NAMALWA (cell line): ENCODE results near the gene FAF1.

Experiments
- DNase-seq: peaks from one replicate; pipeline ENCODE4 v3.0.0-alpha.2; 2015; ENCODE audit warnings: low spot score

Gene FAF1

DNA sequence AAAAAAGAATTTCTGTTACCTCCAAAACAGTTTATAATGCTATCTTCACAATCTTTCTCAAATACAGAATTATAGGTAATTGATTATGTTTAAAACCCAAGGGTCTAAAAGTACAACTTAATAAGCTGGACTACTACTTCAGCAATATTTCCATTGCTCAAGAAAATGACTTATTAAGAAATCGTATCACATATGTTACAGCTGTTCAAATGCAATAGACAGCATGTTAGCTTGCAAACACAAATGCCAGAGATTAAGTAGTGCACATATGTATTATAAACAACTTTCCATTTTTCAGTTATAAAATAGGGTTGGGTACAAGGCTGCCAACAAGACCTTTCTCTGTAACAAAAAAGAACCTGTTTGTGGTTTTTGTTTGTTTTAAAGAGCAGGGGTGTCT is 325.8 kb downstream of the FAF1 start:
- no peak for DNase-seq

DNA sequence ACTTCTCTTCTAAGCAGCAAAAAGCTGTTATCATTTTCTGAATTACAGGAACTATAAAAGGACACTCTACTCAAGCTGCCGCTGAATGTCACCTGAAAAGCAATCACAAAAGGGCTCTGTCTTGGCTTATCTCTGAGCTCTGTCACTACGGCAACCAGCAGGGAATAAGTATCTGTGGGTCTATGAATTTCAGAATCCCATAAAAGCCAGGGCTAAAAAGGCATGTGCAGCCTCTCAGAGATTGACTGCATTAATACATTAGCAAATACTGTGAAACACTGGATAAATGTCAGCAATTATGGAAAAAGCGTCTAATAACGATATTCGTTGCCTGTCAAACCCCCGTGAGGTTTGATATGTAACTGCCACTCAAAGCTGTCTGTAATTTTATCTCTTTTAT is 326.6 kb downstream of the FAF1 start:
- no peak for DNase-seq

DNA sequence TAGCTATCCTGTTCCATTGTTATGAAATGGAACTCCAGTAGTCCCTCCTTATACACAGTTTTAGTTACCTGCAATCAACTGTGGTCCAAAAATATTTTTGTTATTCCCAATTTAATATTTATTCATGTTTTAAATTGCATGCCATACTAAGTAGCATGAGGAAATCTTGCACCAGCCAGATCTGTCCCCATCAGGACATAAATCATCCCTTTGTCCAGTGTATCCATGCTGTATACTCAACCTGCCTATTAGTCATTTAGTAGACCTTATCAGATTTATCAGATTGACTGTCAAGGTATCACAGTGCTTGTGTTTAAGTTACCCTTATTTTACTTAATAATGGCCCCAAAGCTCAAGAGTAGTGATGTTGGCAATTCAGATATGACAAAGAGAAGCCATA is 328.9 kb downstream of the FAF1 start:
- DNase-seq, result no peak

DNA sequence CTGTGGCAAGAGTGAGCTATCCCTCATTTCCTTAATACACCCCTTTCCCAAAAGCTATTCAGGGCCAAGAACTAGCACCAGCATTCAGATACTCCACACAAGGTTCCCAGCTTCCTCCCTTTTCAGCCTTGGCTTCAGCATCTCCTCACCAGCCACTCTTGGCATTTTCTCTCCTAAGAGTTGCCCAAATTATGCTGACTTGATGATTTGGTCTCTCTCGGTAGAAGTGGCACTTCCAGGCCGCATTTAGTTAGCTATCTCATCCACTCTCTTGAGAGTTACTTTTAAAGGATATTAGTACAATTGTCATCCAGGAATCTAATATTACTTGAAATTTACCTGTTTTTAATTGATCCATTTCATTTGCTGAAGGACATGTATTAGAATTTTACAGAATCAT is 337.8 kb downstream of the FAF1 start:
- DNase-seq, result no peak

DNA sequence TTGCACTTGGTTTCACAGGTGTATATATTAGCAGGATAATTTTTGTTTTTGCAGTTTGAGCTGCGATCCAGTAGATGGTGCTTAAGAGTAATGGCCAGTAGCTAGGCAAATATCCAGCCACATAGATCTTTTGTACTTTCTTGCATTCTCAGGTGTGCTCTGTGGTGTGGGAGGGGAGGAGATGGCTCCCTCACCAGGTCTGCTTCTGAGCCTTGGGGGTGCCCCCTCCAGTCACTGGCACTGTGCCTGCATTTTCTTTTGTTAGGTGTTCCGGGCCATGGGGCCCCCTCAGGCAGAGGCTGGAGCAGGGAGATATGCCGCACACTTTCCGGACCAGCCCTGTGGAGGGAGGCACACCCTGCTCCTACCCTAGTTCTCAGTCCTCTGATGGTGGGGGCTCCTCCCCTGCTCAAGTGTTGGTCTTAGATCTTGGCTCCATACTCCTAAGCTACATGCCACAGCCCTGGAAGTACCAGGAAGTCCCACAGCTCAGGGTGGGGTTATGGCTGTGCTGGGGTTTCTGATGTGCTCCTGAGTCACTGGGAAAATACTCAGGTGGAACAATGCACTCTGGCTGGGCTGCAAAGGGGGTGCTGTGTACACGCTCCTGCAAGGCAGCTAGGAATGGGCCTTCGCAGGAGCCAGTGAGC is 339.3 kb downstream of the FAF1 start:
- peak; percentile 21 for DNase-seq

DNA sequence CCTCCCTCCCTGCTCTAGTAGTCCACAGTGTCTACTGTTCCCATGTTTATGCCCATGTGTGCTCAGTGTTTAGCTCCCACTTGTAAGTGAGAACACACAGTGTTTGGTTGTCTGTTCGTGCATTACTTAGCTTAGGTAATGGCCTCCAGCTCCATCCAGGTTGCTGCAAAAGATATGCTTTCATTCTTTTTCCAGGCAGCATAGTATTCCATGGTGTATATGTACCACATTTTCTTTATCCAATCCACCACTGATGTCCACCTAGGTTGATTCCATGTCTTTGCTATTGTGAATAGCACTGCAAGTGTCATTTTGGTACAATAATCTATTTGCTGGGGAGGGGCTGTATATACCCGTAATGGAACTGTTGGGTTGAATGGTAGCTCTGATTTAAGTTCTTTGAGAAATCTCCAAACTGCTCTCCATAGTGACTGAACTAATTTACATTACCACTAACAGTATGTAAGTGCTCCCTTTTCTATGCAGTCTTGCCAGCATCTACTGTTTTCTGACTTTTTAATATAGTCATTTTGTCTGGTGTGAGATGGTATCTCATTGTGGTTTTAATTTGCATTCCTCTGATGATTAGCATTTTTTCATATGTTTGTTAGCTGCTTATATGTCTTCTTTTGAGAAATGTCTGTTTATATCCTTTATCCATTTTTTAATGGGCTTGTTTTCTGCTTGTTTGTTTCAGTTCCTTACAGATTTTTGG is 344.9 kb downstream of the FAF1 start:
- DNase-seq, result no peak

DNA sequence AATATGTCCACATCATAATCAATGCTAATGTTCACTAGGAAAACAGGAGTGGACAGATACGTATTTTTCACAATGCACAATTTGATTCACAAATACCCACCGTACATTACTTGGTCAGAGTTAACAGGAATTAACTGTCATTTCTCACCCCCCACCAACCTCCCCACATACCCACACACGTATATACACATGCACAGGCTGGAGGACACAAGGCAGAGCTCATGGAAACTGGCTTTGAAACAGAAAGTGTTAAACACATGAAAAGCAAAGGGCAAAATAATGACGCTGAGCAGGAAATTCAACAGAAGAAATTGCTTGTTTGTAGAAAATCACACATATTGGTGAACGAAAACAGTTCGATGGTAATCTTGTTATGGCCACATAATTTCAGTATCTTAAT is 348.4 kb downstream of the FAF1 start:
- DNase-seq, result no peak

DNA sequence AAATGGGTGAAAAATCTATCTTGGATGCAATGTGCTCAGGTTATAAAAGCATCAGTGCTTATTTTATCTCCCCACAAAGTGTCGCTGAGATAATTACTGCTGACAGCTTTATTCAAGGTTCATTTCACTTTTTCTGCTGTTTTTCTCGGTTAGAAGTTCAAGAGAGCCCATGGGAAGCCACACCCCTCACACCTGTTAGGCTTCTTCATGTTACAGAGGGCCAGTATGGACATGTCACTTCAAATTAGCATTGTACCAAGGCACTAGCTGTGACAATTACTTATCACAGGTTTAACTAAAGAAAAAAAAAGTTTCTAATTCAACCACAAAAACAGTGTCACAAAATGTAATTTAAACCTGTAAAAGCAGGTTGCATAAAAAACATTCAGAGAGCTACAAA is 349.5 kb downstream of the FAF1 start:
- peak; percentile 37 for DNase-seq

DNA sequence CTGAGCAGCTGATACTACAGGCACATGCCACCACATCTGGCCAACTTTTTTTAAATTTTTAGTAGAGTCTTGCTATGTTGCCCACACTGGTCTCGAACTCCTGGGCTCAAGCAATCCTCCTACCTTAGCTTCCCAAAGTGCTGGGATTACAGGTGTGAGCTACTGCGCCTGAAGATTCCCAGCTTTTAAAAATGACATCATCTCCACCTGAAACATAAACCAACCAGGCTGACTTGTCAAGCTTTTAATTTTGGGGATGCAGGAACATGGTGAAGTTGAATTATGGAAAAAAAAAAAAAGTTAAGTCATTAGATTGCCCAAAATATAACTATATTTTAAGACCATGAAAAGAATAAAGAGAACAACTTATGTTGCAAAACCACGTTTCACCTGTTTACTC is 350.6 kb downstream of the FAF1 start:
- no peak for DNase-seq

DNA sequence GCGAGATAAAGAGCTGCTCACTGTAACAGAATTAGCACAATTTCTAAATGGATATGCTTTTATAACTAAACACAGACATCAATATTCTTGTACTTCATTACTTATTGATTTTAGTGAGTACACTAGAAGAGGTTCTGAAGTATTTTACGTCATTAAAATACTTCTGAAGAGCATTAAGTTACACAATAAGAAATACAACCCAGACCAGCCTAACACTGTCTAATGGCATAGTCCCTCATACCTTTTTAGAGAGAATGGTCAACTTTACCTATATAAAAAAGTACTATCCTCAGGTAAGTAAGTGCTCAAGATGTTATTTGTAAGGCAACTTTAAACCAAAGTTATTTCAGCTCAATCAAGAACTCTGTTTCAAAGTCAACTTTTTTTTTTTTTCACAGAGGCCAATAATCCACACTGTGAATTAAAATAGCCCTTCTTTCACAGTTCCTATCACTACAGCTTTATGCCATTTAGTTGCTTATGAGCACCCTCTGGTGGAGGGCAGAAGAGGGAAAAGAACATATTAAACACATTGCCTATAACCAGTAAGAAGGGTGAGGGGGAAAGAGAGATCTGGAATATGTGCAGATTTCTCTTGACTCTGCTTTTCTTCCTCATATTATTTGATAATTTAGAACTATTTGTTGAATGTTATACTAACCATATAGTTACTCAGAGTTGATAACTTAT is 354.7 kb downstream of the FAF1 start:
- peak; percentile 68 for DNase-seq

DNA sequence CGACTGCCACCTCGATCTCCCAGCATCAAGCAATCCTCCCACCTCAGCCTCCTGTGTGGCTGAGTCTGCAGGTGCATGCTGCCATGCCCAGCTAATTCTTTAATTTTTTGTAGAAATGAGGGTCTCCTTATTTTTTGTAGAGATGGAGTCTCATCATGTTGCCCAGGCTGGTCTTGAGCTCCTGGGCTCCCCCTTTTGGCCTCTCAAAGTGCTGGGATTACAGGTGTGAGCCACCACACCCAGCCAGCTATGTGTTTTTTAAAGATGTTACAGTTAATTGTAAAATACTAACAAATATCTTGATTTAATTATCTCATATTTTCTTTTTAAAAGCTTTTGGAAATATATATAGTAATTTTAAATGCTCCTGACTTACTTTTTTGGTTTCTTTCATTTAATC is 355.5 kb downstream of the FAF1 start:
- no peak for DNase-seq

DNA sequence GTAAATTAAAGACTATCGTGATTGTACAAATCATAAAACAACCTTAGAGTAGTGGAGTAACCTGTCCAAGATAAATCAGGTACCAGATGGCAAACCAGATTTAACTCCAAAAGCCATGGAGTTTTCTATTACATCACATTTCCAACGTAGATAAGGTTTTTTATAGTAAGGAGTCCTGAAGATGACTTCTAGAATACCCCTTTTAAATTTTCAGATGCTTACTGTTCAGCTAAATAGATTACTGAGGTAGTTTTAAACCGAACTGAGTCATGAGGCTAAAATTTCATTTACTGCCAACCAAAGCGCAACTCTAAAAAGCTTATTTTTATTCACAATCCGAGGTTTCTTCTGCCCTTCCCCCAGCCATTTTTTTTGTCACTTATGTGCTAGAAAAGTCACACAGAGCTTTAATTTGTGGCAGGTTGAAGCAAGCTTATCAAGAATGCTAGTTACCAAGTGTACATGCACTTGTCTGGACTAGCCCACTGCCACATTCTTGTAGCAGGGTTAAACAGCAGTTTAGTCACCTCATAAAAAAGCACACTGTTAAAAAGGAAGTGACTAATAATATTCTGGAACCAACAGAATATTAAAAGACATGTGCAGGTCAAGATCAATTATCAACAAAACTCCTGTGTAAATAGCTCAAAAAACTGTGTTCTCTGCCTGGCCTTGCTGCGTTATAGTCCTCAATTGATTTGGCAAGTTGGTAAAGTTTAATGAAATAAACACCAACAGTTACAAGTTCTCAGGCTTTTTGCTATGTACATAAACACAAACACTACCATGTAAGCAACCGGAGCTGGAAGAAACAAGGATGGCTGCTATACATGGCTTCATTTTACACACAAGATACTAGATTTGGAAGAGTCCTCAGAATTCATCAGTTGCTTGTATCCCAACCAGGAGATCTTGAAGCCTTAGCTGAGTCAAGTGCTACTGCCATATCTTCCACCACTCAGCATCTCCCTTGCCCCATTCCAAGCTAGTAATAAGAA is 356.5 kb downstream of the FAF1 start:
- DNase-seq, result no peak

DNA sequence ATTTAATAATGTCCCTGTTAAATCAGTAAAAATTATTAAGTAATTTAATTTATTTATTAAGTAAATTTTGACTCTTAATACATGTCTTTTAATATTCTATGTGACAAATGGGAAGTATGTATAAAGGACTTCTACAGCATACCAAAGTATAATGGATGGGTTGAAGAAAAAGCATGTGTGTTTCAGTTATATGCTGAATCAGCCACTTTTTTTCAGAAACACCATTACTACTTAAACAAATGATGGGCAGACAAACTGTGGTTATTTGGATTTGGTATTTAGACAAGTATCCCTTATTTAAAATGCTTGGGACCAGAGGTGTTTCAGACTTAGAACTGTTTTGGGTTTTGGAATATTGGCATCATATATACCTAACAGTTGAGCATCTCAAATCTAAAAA is 360.5 kb downstream of the FAF1 start:
- DNase-seq, result no peak

DNA sequence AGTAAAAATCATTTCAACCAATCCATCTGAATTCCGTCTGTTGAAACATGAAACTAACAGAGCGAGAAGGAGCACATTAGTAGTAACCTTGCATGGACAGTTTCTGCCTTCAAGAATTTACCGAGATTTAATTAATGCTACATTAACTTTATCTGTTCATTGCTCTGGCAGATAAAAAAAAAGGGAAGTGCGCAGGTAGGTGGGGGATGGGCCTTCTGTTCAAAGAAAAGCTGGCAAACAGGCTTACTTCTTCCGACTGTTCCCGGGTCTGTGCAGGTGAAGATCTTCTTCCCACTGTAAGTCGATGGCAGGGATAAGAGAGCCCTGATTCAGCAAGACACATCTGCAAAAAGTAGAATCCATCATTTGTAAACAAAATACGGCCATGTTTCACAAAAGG is 364.2 kb downstream of the FAF1 start:
- DNase-seq, result no peak

DNA sequence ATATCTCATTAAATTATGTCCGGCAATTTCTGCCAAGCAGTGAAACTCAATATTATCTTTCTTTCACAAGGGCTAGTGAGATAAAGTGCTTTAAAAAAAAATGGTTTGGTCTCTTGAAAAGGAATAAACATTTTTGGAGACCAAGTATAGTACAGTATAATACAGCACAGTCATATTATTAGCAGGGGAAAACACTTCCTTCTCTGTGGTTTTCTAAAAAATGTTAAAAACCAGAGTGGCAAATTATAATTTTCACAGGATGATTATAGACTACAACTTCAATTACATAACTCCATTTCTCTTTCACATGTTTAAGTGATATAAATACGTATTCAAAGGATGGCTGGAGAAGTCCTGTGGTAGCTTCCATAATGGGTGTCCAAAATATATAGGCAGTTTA is 366.6 kb downstream of the FAF1 start:
- DNase-seq, result no peak

DNA sequence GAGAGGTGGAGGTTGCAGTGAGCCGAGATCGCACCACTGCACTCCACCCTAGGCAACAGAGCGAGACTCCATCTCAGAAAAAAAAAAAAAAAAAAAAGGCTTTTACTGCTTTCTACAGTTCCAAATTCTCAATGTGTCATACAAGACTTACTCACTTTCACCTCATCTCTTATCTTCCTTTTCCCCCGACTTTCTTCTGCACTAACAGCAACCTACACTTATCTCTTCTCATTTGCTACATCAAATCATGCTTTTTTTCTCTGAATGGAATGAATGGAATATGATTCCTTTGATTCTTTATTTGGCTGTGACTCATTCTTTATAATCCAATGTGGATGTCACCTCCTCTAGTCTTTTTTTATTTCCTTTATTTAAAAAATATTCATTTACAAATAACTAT is 368.5 kb downstream of the FAF1 start:
- DNase-seq, result no peak

DNA sequence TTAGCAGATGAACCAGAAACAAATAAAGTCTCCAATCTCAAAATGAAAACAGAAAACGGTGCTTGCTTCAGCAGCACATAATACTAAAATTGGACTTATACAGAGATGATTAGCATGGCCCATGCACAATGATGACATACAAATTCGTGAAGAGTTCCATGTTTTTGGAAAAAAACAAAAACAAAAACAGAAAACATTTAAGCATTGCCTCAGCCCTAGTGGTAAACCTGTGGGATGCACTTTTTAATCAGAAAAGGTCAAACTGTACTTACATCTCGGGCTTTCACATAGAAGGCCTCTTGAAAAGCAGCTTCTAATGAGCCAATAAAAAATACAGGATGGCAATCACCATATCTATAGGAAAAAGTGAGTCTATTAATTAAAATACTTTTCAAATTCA is 377.7 kb downstream of the FAF1 start:
- DNase-seq, result no peak

DNA sequence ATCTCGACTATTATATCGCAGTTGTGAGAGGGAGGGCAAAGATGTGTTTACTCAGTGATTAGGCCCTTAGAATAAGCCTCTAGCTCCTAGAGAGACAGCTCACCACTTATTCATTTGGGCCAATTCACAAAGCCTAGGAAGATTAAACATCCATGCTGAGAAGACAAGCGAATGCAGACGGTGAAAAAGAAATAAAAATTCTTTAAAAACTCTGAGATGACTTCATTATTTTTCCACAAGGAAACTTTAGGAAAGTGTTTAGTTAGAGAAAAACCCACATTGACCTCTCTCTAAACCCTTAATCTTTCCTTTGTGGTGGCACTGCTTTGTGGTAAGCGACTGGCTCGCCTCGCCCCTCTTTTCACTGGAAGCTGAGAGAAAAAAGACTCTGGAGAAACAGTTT is 390.0 kb downstream of the FAF1 start:
- no peak for DNase-seq

DNA sequence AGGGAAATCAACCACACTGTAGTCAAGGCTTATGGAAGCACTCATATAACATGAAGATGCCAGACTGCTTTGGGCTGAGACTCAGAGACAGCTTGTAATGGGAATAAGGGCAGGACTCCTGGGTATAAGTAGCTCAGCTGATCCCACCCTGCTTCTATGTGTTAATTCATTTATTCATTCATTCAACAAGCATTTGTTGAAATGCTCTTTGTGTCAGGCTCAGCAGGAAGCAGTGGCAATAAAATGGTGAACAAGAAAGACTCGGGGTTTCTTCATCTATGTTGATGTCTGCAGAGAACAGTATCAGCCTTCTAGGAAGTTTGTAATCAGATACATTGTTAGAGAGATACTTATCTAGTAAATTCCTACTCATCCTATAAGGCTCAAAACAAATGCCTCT is 391.3 kb downstream of the FAF1 start:
- DNase-seq, result no peak

DNA sequence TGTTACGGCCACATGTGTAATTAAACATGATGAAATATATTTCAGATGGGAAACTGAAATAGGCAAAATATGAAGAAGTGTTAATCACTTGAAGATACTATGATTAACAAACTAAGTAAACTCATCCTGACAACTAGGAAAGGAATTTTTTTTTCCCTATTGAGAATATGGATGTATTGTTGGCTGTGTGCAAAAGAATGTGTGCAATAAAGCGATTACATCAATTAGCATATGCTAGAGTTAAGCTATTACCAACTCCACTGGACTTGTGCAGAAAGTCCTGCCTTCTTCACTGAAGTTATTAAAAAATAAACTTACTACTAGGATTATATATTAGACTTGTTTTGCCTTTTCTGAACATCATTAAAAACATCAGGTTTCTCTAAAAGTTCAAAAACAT is 393.7 kb downstream of the FAF1 start:
- DNase-seq, result no peak

DNA sequence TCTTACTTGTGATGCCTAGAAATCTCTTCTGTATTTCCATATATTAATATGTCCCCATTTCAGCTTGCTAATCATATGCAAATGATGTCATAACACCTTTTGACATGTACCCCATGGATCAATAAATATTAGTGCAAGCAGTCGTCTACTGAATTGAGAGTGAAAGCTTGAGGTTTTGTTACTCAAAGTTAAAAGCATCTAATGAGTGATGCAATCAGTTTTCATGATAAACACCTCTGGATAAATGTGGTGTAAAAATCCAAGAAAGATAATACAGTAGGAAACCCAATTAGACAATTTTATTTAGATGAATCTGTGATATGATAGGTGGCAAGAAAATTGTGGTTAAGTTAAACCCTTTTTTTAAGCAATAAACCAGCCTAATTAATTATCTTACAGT is 395.6 kb downstream of the FAF1 start:
- DNase-seq, result no peak

DNA sequence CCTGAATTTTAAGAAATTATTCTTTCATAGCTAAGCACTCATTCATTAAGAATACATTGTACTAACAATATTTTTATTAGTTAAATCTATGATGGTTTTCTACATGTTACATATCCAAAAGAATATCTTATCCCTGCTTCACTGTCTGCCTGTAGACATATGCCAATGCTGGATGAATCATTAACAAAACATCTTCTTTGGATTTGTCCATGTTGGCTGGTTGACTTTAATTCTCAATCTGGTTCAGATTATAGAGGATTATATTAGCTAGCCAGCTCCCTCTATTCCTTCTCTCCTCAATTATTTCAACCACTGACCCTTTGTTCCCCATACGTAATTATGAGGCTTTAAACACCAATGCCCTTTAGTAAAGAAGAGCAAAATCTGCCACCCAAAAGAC is 398.0 kb downstream of the FAF1 start:
- no peak for DNase-seq
